SKM-1 (cell line): ENCODE results near the gene CABP5.

Source experiments
- DNase-seq: peaks from one replicate; lab custom pipeline; 2025; ENCODE audit not compliant: unreplicated experiment; lab: John Stamatoyannopoulos, UW

Gene CABP5

DNA sequence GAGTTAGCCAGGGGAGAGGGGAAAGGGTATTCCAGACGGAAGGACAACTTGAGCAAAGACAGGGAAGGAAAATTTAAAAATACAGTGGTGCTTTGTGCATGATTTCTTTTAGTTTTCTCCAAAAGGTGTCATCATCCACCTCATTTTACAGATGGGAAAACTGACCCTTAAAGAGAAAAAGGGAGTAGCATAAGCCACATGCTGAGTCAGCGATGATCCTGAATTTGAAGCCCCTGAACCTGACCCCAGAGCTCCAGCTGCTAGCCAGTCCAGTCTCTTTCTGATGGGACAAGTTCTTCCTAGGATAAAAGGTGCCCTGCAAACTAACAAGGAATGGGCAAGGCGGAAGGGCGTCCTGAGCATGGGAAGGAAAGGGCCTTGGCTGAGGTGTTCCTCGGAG, 10.3 kb downstream of the CABP5 start:
- no peak for DNase-seq

DNA sequence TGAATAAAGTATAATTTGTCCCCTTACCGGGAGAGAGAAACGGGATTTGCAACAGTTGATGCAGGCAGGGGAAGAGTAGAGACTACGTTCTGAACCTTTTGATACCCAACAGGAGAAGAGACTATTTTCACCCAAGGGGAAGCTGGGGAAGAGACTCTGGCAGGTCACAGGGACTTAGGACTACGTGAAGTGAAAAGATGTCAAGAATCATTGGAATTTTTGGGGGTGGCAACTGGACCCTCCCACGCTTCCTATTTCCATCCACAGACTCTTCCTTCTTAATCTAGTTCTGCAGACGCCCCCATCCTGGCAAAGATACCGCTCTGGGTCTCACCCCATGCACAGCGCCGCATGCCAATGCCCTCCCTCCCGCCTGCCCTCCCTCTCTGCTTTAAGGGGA, 13.8 kb downstream of the CABP5 start:
- no peak for DNase-seq

DNA sequence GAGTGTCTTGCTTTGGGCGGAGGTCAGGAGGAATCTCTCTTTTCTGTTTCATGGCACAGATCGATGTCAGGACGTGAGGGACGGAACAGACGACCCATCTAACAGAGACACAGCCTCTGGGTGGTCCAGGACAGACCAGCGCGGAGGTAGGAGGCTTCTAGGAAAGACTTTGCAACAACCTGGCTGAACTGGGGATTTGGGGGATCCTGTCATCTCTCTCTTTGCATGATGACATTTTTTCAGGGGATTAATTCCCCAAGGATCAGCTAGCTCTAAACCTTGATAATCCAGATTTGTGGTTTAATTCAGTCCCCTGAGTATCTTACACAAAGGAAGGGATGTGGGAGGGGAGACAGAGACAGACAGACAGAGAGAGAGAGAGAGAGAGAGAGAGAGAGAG, 14.4 kb downstream of the CABP5 start:
- no peak for DNase-seq

- no peak for DNase-seq
Observed at GRCh38 chr19:48025480-48025879, 18.4 kb downstream of the CABP5 start.

DNA sequence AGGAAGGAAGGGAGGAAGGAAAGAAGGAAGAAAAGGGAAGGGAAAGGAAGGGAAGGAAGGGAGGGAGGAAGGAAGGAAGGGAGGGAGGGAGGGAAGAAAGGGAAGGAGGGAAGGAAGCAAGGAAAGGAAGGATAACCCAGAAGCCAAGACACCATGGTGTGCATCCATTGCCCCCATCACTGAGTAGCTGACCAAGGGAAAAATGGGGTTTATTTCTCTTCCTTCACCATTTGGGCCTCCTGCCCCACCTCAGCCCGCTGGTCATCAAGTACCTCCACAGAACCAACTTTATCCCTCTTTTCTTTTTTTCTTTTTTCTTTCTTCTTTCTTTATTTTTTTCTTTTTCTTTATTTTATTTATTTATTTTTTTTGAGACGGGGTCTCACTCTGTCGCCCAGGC, 20.4 kb downstream of the CABP5 start:
- DNase-seq = no peak

DNA sequence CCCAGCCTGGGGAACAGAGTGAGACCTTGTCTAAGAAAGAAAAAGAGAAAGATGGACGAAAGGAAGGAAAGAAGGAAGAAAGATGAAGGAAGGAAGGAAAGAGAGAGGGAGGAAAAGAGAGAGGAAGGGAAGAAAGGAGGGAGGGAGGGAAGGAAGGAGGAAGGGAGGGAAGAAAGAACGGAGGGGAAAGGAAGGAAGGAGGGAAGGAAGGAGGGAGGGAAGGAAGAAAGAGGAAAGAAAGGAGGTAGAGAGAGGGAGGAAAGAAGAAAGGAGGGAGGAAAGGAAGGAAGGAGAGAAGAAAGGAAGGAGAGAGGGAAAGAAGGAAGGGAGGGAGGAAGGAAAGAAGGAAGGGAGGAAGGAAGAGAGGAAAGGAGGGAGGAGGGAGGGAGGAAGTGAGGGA, 20.9 kb downstream of the CABP5 start:
- DNase-seq = no peak

DNA sequence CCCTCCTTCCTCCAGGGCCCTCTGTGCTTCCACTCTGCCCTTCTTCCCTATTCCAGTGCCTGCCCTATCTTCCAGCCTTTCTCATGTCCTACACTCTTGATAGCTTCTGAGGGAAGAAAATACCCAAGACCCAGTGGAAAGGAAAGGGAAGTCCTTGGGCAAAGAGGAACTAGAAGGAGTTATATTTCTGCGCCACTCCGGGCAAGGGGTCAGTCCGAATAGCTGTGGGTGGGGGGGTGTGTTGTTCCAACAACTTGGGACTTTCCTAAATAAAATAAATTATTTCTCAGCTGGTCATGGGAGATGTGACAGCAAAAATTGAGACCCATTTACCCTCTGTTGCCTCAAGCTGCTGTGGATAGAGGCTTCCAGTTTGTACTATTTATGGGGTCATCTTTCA, 23.2 kb downstream of the CABP5 start:
- DNase-seq = no peak

DNA sequence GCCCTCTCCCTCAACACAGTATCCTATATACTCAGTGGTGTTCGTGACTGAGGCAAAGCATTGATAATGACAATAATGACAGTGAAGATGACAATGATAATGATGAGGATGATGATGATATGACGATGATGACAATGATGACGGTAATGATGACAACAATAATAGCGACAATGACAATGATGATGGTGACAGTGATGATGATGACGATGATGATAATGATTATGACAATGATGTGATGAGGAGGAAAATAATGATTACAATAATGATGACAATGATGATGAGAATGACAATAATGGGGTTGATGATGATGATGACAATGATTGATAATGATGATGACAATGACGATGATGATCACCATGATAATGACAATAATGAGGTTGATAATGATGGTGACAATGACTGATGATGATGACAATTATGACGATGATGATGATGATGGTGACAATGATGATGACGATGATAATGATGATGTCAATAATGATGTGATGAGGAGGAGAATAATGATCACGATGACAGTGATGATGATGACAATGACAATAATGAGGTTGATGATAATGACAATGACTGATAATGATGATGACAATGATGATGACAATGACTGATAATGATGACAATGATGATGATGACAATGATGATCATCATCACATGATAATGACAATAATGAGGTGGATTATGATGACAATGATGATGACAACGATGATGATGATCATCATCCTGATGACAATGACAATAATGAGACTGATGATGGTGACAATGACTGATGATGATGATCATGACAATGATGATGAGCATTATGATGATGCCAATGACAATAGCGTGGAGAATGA, 32.7 kb downstream of the CABP5 start:
- DNase-seq = no peak

- no peak for DNase-seq
Observed at GRCh38 chr19:48006762-48007161, 37.1 kb downstream of the CABP5 start.

DNA sequence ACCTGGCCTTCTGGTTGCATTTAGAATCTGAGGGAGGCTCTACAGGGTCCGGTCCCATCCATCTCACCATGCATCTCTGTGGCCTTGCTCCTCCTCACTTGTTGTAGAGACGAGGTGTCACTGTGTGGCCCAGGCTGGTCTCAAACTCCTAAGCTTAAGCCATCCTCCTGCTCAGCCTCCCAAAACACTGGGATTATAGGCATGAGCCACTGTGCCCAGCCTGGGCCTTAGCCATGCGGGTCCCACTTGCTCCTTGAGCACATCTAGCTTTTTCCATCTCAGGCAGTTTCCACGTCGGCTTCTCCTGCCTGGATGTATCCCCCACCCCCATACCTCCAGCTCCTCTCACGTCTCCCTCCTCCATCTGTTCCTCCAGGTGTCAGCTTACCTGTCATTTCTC, 39.6 kb downstream of the CABP5 start:
- no peak for DNase-seq

DNA sequence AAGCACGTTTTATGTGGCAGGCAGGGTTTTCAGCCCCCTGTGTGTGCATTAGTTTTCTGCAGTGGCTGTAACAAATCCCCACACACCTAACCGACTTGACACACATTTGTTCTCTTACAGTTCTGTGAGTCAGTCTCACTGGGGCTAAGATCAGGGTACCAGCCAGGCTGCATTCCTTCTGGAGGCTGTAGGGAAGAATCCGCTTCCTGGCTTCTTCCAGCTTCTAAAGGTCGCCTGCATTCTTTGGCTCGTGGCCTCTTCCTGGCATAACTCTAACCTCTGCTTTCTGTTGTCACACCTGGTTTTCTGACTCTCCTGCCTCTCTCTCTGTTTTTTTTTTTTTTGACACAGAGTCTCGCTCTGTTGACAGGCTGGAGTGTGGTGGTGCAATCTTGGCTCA, 43.0 kb downstream of the CABP5 start:
- DNase-seq = no peak

- DNase-seq = no peak
Observed at GRCh38 chr19:47998800-47999199, 45.1 kb downstream of the CABP5 start.

DNA sequence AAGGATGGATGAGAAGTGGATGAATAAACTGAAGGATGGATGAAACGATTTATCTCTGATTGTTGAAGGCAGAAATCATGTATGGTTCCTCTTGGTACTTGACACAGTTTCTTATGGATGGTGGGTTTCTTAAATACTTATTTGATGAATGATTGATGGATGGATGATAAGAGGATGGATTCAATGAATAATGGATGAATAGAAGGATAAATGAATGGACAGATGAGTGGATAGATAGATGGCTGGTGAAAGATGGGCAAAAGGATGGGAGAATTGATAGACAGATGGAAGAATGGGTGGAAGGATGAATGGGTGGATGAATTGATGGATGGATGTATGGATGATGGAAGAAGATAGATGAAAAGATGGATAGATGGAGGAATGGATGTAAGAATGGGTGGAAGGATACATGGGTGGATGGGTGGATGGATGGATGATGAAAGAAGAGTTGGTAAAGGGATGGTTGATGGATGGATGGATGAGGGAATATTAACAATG, 47.6 kb downstream of the CABP5 start:
- no peak for DNase-seq

DNA sequence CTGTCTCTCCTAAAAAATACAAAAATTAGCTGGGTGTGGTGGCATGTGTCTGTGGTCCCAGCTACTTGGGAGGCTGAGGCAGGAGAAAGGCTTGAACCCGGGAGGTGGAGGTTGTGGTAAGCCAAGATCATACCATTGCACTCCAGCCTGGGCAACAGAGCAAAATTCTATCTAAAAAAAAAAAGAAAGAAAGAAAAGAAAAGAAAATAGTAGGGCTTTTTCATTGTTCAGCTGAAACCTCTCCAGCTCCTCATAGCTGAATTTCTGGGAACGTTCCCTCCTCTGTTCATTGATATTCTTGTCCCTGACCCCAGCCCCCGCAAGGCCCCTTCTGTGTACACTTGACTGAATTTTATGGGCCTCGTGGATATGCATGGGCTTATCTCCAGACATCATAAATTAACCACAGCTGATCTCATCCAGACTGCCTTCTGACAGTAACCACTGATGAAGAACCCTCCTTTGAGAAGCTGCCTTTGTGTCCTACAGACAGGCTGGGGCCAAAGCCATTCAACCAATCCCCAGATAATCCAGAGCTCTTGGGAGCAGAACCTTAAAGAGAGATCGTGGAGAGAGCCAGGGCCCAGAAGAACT, 49.6 kb downstream of the CABP5 start, which contains the start of gene ELSPBP1:
Gene ELSPBP1, plus strand, starts transcription at position 424 of the 594 bp plus-strand sequence. CDS start 14,036 bp downstream, outside the sequence.
- no peak for DNase-seq

DNA sequence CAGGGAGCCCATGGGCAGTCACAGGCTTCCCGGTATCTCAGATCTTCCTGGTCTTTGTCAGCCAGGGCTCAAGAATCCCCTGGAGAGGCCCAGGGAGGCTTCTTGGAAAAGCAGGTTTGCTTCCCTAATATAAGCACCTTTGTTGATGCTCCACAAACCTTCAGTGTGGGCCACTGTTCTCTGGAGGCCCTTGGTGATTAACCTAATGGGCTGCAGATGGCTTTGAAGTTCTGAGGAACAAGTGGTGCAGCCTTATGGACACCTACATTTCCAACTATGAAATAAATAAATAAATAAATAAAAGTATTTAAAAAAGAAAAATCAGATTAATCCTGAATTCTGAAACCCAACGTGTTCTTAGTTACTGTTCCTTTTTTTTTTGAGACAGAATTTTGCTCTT, 51.8 kb downstream of the CABP5 start, which contains the start of gene BSPH1:
Gene BSPH1, minus strand, starts transcription at position 101 of the 400 bp plus-strand sequence. Its CDS starts 89 bp downstream, at position 12.
- DNase-seq = no peak

DNA sequence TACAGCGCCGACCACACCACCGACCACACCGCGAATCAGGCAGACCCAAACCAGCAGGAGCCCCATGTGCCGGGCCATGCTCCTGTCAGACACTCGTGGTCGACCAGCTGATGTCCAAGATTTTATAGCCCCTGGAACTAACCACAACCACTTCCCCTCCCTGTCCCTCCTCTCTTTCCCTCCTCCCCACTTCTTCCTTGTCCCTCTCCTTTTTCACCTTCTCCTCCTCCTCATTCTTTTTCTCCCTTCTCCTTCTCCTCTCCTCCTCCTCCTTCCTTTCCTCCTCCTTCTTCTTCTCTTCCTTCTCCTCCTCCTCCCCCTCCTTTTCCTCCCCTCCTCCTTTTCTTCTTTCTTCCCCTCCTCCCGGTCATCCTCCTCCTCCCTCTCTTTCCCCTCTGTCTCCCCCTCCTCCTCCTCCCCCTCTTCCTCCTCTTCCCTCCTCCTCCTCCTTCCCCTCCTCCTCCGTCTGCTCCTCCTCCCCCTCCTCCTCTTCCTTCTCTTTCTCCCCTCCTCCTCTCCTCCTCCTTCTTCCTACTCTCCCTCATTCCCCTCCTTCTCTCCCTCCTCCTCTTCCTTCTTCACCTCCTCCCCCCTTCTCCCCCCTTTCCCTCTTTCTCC, 52.6 kb downstream of the CABP5 start:
- DNase-seq = no peak
